WTC11 (cell line): ENCODE results near the gene ELMO1. TPM values are rescaled to one million over a fixed set of nuclear protein-coding genes. Genes with fewer than 3 reads are reported as not detected.

Source experiments
- ATAC-seq: fragments of 200-7000 bp; cut with Tn5 transposase; 2 replicates; pipeline ENCODE4 v1.10.0; 2021; ENCODE audit warnings: mild to moderate bottlenecking, moderate library complexity
- CTCF ChIA-PET: fragments of 300-600 bp; sonication (Branson Sonifier 250); formaldehyde crosslinking; loops from one replicate; lab custom pipeline; 2021; ENCODE audit warnings: antibody characterized with exemption; lab: Charles Lee
- POLR2A ChIA-PET: fragments of 350-600 bp; sonication (Branson Sonifier 250); formaldehyde crosslinking; loops from one replicate; lab custom pipeline; 2021; ENCODE audit warnings: antibody characterized with exemption; lab: Charles Lee
- DNase-seq: peaks from one replicate; pipeline ENCODE4 v3.0.0; 2021; ENCODE audit warnings: low spot score
- H3K27ac Mint-ChIP-seq: 2 replicates; pipeline ENCODE4 v1.8.0; 2021; ENCODE audit warnings: mixed read lengths
- H3K27me3 Mint-ChIP-seq: 2 replicates; pipeline ENCODE4 v1.8.0; 2021; ENCODE audit warnings: low read depth, mild to moderate bottlenecking, moderate library complexity, mixed read lengths
- H3K36me3 Mint-ChIP-seq: 2 replicates; pipeline ENCODE4 v1.8.0; 2021; ENCODE audit warnings: mixed read lengths
- H3K4me1 Mint-ChIP-seq: 2 replicates; pipeline ENCODE4 v1.8.0; 2022; ENCODE audit warnings: mixed read lengths
- H3K4me3 Mint-ChIP-seq: 2 replicates; pipeline ENCODE4 v1.8.0; 2021; ENCODE audit warnings: mild to moderate bottlenecking, moderate library complexity, mixed read lengths
- H3K9me3 Mint-ChIP-seq: 2 replicates; pipeline ENCODE4 v1.8.0; 2021; ENCODE audit warnings: mixed read lengths
- CREB1 ChIP-seq: sonication (generic); formaldehyde crosslinking; IDR thresholded peaks from 2 replicates; pipeline ENCODE4 v1.8.0; 2023; ENCODE audit warnings: mild to moderate bottlenecking, missing genetic modification reagents
- CREM ChIP-seq: sonication (generic); formaldehyde crosslinking; IDR thresholded peaks from 2 replicates; pipeline ENCODE4 v1.8.1; 2022; ENCODE audit warnings: mild to moderate bottlenecking, missing genetic modification reagents, moderate library complexity
- ETV6 ChIP-seq: sonication (generic); formaldehyde crosslinking; IDR thresholded peaks from 2 replicates; pipeline ENCODE4 v1.8.1; 2022; ENCODE audit warnings: mild to moderate bottlenecking, missing genetic modification reagents
- FOXK1 ChIP-seq: sonication (generic); formaldehyde crosslinking; IDR thresholded peaks from 2 replicates; pipeline ENCODE4 v1.8.0; 2022; ENCODE audit warnings: mild to moderate bottlenecking, moderate library complexity, missing genetic modification reagents
- FOXP1 ChIP-seq: sonication (generic); formaldehyde crosslinking; IDR thresholded peaks from 2 replicates; pipeline ENCODE4 v1.8.0; 2022; ENCODE audit warnings: missing genetic modification reagents, mild to moderate bottlenecking, moderate library complexity, borderline replicate concordance
- GABPB1 ChIP-seq: sonication (generic); formaldehyde crosslinking; IDR thresholded peaks from 2 replicates; pipeline ENCODE4 v1.8.1; 2023; ENCODE audit warnings: mild to moderate bottlenecking, missing genetic modification reagents
- GTF2I ChIP-seq: fragments of 250-450 bp; sonication (Bioruptor Pico); conservative IDR thresholded peaks from 2 replicates; pipeline ENCODE4 v1.4.0; 2021; ENCODE audit warnings: mild to moderate bottlenecking
- KAT7 ChIP-seq: sonication (generic); formaldehyde crosslinking; IDR thresholded peaks from 2 replicates; pipeline ENCODE4 v1.8.1; 2023; ENCODE audit warnings: missing genetic modification reagents, mild to moderate bottlenecking, borderline replicate concordance
- MXD4 ChIP-seq: fragments of 250-450 bp; sonication (Bioruptor Pico); IDR thresholded peaks from 2 replicates; pipeline ENCODE4 v1.8.0; 2021; ENCODE audit warnings: mild to moderate bottlenecking, moderate library complexity, borderline replicate concordance
- RELA ChIP-seq: sonication (generic); formaldehyde crosslinking; IDR thresholded peaks from 2 replicates; pipeline ENCODE4 v1.8.1; 2022; ENCODE audit warnings: missing genetic modification reagents, mild to moderate bottlenecking, borderline replicate concordance
- RORB ChIP-seq: fragments of 250-450 bp; sonication (Bioruptor Pico); IDR thresholded peaks from 2 replicates; pipeline ENCODE4 v1.9.0; 2021; ENCODE audit warnings: mild to moderate bottlenecking
- SMAD3 ChIP-seq: sonication (generic); formaldehyde crosslinking; IDR thresholded peaks from 2 replicates; pipeline ENCODE4 v1.8.0; 2022; ENCODE audit warnings: missing genetic modification reagents, mild to moderate bottlenecking, borderline replicate concordance
- SMAD4 ChIP-seq: sonication (generic); formaldehyde crosslinking; IDR thresholded peaks from 2 replicates; pipeline ENCODE4 v1.8.0; 2022; ENCODE audit warnings: mild to moderate bottlenecking, missing genetic modification reagents
- TEAD4 ChIP-seq: sonication (generic); formaldehyde crosslinking; IDR thresholded peaks from 2 replicates; pipeline ENCODE4 v1.8.0; 2022; ENCODE audit warnings: mild to moderate bottlenecking, missing genetic modification reagents
- ZNF263 ChIP-seq: sonication (generic); formaldehyde crosslinking; IDR thresholded peaks from 2 replicates; pipeline ENCODE4 v1.8.1; 2022; ENCODE audit warnings: low read depth, mild to moderate bottlenecking, moderate library complexity, missing genetic modification reagents
- ZNF396 ChIP-seq: fragments of 250-450 bp; sonication (Bioruptor Pico); IDR thresholded peaks from 2 replicates; pipeline ENCODE4 v1.8.0; 2021; ENCODE audit warnings: mild to moderate bottlenecking, moderate library complexity, borderline replicate concordance
- total RNA-seq: library from RNA; stranded (reverse); gene quantifications from 3 replicates; pipeline ENCODE4 v1.2.3, GENCODE V29; 2021
- TF ChIP-seq, protein P1 (sequence below): sonication (generic); formaldehyde crosslinking; IDR thresholded peaks from 2 replicates; pipeline ENCODE4 v1.8.0; 2023; ENCODE audit warnings: missing genetic modification reagents, mild to moderate bottlenecking, borderline replicate concordance
- TF ChIP-seq, protein P2 (sequence below): sonication (generic); formaldehyde crosslinking; IDR thresholded peaks from 2 replicates; pipeline ENCODE4 v1.8.0; 2022; ENCODE audit warnings: mild to moderate bottlenecking, missing genetic modification reagents
- TF ChIP-seq, protein P3 (sequence below): sonication (generic); formaldehyde crosslinking; IDR thresholded peaks from 2 replicates; pipeline ENCODE4 v1.8.0; 2022; ENCODE audit warnings: mild to moderate bottlenecking, missing genetic modification reagents
- TF ChIP-seq, protein P4 (sequence below): sonication (generic); formaldehyde crosslinking; IDR thresholded peaks from 2 replicates; pipeline ENCODE4 v1.8.1; 2023; ENCODE audit warnings: mild to moderate bottlenecking, moderate library complexity, missing genetic modification reagents
- TF ChIP-seq, protein P5 (sequence below): sonication (generic); formaldehyde crosslinking; IDR thresholded peaks from 2 replicates; pipeline ENCODE4 v1.8.0; 2023; ENCODE audit warnings: missing genetic modification reagents

The ELMO1 gene
- total RNA-seq, 1 experiment from 2014 or later, result 19.4 TPM

DNA sequence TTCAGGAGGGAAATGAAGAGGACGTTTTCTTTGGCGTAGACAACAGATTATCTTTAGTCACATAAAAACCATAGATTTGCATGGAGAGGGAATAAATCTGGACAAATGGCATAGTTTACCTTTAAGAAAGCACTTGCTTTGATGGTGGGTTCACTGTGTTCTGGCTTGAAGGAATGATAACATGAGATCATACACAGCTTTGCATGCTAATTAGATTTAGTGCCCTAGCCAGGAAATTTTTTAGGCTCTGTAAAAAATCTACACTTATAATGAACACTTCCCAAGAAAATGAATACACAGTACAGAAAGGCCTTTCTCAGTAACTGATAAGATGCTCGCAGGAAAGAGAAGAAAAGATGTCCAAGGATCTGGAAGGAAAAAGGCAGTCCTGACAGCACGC lies 506.1 kb downstream of the ELMO1 start (continued):
- TF ChIP-seq, protein P1, sequence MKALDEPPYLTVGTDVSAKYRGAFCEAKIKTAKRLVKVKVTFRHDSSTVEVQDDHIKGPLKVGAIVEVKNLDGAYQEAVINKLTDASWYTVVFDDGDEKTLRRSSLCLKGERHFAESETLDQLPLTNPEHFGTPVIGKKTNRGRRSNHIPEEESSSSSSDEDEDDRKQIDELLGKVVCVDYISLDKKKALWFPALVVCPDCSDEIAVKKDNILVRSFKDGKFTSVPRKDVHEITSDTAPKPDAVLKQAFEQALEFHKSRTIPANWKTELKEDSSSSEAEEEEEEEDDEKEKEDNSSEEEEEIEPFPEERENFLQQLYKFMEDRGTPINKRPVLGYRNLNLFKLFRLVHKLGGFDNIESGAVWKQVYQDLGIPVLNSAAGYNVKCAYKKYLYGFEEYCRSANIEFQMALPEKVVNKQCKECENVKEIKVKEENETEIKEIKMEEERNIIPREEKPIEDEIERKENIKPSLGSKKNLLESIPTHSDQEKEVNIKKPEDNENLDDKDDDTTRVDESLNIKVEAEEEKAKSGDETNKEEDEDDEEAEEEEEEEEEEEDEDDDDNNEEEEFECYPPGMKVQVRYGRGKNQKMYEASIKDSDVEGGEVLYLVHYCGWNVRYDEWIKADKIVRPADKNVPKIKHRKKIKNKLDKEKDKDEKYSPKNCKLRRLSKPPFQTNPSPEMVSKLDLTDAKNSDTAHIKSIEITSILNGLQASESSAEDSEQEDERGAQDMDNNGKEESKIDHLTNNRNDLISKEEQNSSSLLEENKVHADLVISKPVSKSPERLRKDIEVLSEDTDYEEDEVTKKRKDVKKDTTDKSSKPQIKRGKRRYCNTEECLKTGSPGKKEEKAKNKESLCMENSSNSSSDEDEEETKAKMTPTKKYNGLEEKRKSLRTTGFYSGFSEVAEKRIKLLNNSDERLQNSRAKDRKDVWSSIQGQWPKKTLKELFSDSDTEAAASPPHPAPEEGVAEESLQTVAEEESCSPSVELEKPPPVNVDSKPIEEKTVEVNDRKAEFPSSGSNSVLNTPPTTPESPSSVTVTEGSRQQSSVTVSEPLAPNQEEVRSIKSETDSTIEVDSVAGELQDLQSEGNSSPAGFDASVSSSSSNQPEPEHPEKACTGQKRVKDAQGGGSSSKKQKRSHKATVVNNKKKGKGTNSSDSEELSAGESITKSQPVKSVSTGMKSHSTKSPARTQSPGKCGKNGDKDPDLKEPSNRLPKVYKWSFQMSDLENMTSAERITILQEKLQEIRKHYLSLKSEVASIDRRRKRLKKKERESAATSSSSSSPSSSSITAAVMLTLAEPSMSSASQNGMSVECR, result no peak
- no peak for TF ChIP-seq TEAD4 (CRISPR knock-in tag)

DNA sequence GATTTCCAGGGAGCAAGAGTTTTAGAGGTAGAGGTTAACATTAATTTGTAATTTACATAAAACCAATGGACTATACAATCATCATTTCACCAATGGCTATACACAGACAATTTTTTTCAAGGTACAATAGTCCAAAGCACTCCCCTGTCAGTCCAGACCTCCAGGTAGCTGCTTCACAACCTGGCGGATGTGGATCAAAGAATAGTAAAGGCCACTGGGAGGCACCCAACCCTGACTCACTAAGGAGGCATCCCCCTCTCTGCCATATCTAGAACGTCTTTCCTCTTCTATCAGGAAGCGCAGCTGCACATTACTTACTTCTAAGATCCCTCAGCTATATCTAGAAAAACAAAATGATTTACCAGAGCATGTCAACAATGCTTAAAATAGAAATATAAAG lies 506.6 kb downstream of the ELMO1 start:
- Mint-ChIP-seq H3K36me3 (peaks cover 14% of the 10 kb centered on the region), H3K27ac (no peak overlapping the region), H3K27me3 (no peaks in the 10 kb centered on the region), H3K4me3 (no peak overlapping the region)
- ATAC-seq (no peak), DNase-seq (no peak)
- TF ChIP-seq ETV6 (no peak), CREB1 (CRISPR knock-in tag) (no peak), MXD4 (CRISPR knock-in tag) (no peak), GABPB1 (CRISPR knock-in tag) (no peak), ZNF263 (CRISPR knock-in tag) (no peak), FOXK1 (CRISPR knock-in tag) (no peak), KAT7 (CRISPR knock-in tag) (no peak), RELA (CRISPR knock-in tag) (no peak), SMAD3 (CRISPR knock-in tag) (no peak), RORB (CRISPR knock-in tag) (no peak), CREM (CRISPR knock-in tag) (no peak)
- TF ChIP-seq, protein P2, sequence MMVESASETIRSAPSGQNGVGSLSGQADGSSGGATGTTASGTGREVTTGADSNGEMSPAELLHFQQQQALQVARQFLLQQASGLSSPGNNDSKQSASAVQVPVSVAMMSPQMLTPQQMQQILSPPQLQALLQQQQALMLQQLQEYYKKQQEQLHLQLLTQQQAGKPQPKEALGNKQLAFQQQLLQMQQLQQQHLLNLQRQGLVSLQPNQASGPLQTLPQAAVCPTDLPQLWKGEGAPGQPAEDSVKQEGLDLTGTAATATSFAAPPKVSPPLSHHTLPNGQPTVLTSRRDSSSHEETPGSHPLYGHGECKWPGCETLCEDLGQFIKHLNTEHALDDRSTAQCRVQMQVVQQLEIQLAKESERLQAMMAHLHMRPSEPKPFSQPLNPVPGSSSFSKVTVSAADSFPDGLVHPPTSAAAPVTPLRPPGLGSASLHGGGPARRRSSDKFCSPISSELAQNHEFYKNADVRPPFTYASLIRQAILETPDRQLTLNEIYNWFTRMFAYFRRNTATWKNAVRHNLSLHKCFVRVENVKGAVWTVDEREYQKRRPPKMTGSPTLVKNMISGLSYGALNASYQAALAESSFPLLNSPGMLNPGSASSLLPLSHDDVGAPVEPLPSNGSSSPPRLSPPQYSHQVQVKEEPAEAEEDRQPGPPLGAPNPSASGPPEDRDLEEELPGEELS, result no peak
- TF ChIP-seq, protein P3, sequence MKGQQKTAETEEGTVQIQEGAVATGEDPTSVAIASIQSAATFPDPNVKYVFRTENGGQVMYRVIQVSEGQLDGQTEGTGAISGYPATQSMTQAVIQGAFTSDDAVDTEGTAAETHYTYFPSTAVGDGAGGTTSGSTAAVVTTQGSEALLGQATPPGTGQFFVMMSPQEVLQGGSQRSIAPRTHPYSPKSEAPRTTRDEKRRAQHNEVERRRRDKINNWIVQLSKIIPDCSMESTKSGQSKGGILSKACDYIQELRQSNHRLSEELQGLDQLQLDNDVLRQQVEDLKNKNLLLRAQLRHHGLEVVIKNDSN (CRISPR knock-in tag), result no peak
- TF ChIP-seq, all 79 proteins: peak for 0
- Mint-ChIP-seq H3K9me3 (peaks cover 23% of the 10 kb centered on the region), H3K4me1 (peaks cover 35% of the 10 kb centered on the region)
- POLR2A ChIA-PET, result no interaction called here
- CTCF ChIA-PET, result interaction anchor here (1.0 to 1.6 kb wide), 2 partner anchors 25 to 240 kb away, joined by 4 to 11 read pairs; no protein-coding TSS in a partner anchor

DNA sequence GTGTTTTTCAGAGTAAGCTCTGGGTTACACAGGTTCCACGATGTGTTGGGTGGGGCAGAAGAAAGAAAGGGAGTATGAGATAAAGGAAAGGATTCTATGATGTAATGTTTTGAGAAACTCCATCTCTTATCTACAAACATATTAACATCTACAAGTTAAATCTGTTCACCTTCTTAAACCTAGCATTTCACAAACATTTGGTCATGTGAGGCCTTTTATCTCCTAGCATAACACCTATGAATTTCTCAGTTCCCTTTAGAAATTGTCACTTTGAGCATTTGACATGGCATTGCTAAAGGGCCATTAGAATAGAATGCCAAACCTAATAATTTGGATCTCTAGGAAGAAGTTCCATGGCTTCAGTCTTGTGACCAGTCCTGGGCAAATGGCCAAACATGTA lies 507.3 kb downstream of the ELMO1 start:
- Mint-ChIP-seq H3K9me3 (peaks cover 30% of the 10 kb centered on the region), H3K4me3 (no peak overlapping the region), H3K4me1 (peaks cover 31% of the 10 kb centered on the region), H3K27me3 (no peaks in the 10 kb centered on the region), H3K27ac (no peak overlapping the region), H3K36me3 (peaks cover 21% of the 10 kb centered on the region)
- POLR2A ChIA-PET, result no interaction called here
- CTCF ChIA-PET, result interaction anchor here (1.0 to 1.6 kb wide), 2 partner anchors 26 to 241 kb away, joined by 4 to 11 read pairs; no protein-coding TSS in a partner anchor
- DNase-seq (no peak), ATAC-seq (no peak)
- TF ChIP-seq FOXK1 (CRISPR knock-in tag), result no peak
- TF ChIP-seq SMAD4 (CRISPR knock-in tag), result no peak
- no peak for TF ChIP-seq GTF2I
- TF ChIP-seq FOXP1 (CRISPR knock-in tag), result no peak
- TF ChIP-seq, protein P4, sequence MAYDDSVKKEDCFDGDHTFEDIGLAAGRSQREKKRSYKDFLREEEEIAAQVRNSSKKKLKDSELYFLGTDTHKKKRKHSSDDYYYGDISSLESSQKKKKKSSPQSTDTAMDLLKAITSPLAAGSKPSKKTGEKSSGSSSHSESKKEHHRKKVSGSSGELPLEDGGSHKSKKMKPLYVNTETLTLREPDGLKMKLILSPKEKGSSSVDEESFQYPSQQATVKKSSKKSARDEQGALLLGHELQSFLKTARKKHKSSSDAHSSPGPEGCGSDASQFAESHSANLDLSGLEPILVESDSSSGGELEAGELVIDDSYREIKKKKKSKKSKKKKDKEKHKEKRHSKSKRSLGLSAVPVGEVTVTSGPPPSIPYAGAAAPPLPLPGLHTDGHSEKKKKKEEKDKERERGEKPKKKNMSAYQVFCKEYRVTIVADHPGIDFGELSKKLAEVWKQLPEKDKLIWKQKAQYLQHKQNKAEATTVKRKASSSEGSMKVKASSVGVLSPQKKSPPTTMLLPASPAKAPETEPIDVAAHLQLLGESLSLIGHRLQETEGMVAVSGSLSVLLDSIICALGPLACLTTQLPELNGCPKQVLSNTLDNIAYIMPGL (CRISPR knock-in tag), result no peak
- no peak for TF ChIP-seq ZNF396 (CRISPR knock-in tag)
- TF ChIP-seq, protein P1, result no peak
- TF ChIP-seq, protein P5, sequence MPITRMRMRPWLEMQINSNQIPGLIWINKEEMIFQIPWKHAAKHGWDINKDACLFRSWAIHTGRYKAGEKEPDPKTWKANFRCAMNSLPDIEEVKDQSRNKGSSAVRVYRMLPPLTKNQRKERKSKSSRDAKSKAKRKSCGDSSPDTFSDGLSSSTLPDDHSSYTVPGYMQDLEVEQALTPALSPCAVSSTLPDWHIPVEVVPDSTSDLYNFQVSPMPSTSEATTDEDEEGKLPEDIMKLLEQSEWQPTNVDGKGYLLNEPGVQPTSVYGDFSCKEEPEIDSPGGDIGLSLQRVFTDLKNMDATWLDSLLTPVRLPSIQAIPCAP (CRISPR knock-in tag), result no peak
